T-helper 2 cell (primary cell): Measurements from ENCODE around the gene EIF3L.
A peak's percentile ranks its signal among the peaks of the same experiment; 100 is the strongest.

Source experiments
- DNase-seq, 5 experiments: peaks; one replicate each; pipeline versions ENCODE4 v3.0.0 to v3.0.0-alpha.2; 2012 to 2022

Gene EIF3L

DNA sequence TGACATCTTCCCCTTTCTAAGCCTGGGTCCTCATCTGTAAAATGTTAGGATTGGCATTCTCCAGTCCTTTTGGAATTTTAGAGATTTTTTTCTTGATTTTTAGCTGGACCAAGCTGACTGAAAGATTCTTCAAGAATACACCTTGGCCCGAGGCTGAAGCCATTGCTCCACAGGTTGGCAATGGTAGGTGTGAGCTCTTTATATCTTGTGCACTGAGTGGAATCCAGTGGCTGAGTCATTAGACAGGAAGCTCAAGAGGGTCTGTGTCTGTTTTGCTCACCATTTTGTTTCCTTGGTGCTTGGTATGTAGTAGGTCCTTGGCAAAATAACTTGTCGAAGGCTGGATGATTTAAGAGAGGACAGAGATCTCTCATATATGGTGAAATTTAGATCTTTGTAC, 6.2 kb downstream of the EIF3L start:
- no peak for DNase-seq

- DNase-seq = no peak
Observed at GRCh38 chr22:37860796-37861421, 11.7 kb downstream of the EIF3L start.

DNA sequence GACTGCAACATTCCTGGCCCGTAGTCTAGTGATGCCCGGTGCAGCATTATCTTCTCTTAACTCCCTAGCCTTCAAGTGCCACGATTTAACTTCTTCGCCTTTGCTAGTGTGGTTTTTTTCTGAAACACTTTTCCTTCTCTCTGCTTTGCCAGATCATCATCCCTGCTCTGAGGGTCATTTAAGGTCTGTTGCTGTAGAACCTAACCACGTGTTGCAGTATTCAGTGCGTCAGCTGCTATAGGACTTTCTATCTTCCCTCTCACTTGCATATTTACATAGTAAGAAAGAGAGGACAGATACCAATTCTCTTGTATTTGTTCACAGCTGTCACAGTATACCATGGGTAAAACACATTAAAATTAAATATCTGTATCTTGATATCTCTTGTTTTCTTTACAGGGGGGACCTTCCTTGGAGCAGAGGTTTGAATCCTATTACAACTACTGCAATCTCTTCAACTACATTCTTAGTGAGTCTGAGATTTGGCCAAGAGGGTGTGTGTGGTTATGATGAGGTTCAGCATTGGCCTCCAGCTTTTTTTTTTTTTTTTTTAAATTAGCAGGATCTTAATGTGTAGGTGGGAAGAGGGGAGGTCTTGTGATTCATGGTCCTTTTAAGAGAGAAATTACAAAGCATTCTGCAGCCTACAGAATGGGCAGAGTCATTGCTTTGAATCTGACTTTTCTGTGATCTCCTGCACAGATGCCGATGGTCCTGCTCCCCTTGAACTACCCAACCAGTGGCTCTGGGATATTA, 13.5 kb downstream of the EIF3L start:
- no peak for DNase-seq

- DNase-seq = no peak
Observed at GRCh38 chr22:37865510-37865909, 16.3 kb downstream of the EIF3L start.

DNA sequence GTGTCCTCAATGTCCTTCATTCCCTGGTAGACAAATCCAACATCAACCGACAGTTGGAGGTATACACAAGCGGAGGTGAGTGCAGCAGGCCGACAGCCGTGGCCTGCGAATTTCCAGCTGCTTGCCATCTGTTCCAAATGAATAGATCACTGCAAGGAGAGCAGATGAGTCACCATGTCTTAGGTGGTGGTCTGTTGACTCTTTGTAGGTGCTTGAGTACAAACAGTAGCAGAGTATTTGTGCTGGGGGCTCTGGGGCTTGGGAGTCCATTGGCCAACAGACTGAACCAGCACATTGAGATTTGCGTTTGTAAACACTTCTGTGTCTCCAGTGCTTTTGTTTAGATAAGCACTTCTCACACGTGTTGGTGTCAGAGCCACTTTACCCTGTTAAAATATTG, 21.1 kb downstream of the EIF3L start:
- DNase-seq = no peak

DNA sequence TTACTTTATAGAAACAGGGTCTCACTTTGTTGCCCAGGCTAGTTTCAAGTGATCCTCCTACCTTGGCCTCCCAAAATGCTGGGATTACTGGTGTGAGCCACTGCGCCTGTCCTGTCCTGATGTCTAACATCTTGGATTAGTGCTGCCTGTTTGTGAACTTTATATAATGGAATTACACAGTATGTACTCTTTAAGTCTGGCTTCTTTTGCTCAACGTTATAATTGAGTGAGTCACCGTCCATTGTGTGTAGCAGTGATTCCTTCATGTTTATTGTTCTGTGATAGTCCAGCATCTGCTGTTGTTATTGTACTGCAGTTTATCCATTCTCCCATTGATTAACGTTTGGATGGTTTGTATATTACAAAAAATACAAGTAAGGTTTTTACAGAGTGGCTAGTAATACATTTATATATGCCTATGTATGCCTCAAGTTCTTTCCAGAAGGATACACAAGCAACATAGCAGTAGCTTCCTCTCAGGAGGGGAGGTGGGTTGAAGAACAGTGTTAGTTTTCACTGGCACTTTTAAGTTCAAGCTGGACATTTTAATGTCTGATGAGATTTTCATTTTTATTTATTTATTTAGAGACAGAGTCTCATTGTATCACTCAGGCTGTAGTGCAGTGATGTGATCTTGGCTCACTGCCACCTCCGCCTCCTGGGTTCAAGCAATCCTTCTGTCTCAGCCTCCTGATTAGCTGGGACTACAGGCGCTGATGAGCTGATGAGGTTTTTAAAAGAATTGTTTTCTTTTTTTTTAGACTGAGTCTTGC, 31.6 kb downstream of the EIF3L start:
- no peak for DNase-seq

DNA sequence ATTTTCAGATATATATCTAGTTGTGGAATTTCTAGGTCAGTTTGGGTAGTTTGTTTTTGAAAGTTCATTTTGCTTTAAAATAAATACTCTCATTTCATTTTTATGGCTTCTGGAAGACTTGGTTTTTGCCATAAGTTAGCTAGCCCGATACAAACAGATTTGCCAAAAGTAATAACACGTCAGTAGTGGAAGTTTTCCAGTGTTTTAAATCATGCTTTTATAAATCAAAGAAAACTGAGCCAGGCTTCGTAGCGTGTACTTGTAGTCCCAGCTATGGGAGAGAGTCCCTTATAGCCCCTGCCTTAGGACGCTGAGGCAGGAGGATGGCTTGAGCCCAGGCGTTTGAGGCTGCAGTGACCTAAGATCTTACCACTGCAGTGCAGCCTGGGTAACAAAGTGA, 35.2 kb downstream of the EIF3L start:
- no peak for DNase-seq

DNA sequence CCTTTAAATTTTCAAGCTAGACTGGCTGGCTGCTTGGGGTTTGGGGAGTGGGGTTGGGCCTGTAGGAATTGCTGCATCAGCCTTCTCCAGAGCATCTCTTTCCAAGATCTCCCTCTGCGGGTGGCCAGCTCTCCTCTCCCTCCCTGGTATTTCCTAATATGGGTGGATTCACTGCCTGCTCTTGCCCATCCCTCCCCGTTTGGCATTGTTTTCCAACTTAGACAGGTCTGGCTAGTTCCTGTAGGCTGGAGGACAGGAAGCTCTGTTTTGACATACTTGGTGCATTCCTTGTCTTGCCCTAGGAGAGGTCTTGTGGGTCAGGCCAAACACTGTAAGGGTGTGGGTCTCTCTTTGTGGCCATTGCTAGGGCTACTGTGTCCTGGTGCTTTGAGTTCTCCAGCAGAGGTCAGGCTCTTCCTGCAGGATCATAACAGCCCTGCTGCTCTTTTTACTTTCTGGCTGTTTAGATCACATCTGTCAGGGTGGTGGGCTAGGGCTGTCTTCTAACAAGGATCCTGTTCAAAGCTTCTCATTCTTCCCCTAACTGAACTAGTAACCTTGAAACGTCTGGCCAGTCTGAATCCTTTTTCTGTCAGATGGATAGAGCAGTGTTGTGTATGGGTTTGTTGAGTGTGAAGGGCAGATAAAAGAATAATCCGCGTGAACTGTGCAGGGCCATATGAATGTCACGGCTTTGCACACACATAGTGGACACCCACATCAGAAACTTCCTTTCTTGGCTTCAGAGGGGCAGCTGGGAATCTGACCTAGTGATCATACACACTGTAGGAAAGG, 38.6 kb downstream of the EIF3L start:
- no peak for DNase-seq

GRCh38 chr22:37891926-37892325, 42.7 kb downstream of the EIF3L start:
- DNase-seq = no peak

DNA sequence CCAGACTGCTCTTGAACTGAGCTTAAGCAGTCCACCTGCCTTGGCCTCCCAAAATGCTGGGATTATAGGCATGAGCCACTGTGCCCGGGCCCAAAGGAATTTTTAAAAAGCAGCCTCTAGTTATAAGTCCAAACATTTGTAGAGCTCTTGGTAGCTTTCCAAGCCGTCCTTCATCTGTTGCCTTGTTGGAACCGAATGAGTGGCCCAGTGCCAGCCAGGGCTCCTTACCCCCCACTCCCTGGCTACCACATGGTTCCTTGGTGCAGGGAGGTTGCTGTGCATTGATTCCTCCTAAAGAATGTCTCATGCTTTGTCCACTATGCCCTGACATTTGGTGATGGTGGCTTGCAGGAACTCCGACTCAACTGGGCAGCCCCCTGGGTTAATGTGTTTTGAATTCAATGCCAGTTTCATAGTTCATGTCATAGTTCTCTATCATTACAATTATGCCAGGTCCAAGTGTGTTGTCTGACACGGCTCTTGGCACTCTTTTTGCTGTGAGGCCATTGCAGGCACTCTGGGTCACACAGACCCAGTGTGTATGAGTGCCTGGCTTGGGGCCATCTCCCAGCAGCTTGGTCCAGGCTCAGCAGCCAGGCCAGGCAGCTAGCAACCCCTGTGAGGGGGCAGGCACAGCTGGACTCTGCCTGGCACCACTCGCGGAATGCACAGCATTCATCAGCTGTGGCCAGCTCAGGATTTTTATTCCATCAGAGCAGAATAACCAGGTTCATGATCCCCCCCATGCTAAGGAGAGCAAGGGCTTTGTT, 43.5 kb downstream of the EIF3L start:
- no peak for DNase-seq

- no peak for DNase-seq
Observed at GRCh38 chr22:37893583-37893983, 44.4 kb downstream of the EIF3L start.

DNA sequence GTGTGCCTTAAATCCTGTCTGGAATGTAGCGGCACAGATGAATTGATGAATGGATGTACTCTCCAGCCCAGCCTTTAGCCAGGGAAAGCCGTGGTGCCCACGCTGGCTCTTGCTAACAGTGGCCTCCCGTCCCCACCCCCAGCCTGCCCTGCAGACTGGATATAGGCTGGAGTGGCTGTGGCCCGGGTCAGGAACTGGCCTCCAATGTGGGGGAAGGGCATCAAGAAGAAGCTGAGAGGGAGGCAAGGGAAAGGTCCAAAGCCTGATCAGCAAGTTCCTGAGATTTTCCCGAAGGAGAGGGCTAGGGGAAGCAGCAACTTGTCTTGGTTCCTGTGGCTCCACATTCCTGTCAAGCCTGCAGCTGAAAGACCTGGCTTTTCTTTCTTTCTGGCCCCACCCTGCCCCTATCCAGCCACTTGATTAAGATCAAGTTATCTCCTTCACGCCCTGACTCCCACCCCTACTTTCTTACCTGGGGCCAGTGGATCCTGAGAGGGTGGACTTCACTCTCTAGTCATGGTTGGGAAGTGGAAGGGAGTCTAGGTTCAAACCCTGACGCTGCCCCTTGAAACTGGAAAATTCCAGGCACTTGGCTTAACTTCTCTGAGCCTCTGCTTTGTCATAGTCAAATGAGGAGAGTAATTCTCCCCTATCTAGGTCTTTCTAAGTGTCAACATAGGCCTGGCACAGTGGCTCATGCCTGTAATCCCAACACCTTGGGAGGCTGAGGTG, 45.9 kb downstream of the EIF3L start:
- no peak for DNase-seq

- DNase-seq = peak in 2 of 5 experiments; percentile 60 to 85
Observed at GRCh38 chr22:37896181-37896592, 47.0 kb downstream of the EIF3L start.

- DNase-seq = no peak
Observed at GRCh38 chr22:37896939-37897338, 47.7 kb downstream of the EIF3L start.

- no peak for DNase-seq
Observed at GRCh38 chr22:37897807-37898206, 48.6 kb downstream of the EIF3L start.

GRCh38 chr22:37898441-37899181, 49.4 kb downstream of the EIF3L start:
- no peak for DNase-seq

DNA sequence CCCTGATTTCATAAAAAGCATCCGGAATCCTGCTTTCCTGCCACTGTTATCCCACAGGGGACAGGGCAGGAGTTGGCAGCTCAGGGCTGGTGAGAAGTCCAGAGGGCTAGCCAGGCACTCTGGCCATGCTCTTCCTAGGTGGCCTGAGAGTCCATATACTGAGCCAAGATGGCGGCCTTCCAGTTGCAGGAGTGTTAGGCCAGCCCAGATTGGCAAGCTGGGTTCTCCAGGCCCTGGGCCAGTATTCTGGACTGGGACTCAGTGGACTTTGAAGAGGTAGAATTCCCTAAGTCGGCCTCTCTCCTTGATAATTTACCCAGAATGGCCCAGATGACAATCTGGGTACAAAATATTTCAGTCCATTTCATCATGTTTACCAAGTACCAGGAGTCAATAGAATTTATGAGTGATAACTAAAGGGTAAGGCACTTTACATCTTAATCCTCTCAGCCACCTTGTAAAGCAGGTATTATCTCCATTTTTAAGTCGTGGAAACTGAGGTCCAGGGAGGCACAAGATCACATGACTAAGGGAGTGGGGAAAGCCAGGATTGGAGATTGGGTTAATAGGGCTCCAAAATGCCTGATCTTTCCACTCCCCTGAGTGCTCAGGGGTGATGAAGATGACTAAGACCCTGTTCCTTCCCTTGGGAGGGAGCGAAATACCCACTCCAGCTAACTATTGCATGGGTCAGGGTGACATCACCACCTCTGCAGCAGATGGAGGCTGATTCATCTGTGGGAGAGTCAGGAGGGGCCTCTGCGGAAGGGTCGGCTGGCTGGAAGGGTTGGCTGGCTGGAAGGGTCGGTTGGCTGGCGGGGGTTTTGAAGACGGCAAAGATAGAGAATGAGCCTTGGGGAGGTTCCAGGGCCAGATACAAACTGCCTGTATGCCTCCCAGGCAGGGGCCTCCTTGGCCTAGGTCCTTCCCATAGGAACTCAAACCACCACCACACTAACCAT, 55.6 kb downstream of the EIF3L start:
- DNase-seq = no peak

GRCh38 chr22:37905534-37906363, 56.5 kb downstream of the EIF3L start, which contains the start of gene MICALL1:
Gene MICALL1 (plus strand): TSS chr22:37906297. CDS start chr22:37906423, 126 bp downstream.
- DNase-seq = peak; percentile 38 to 78 (median 47)
